ELF-1 (cell line): ENCODE results near the gene EXOC4.

ENCODE experiments used
- DNase-seq: peaks from one replicate; pipeline ENCODE4 v3.0.0-alpha.2; 2016; ENCODE audit warnings: low read depth, low spot score

The EXOC4 gene

GRCh38 chr7:133361806-133362205, 108.9 kb downstream of the EXOC4 start:
- no peak for DNase-seq

GRCh38 chr7:133364959-133365690, 112.2 kb downstream of the EXOC4 start:
- DNase-seq = no peak

- DNase-seq = no peak
Measured at GRCh38 chr7:133365917-133366316, 113.0 kb downstream of the EXOC4 start.

- no peak for DNase-seq
Measured at GRCh38 chr7:133367561-133367960, 114.7 kb downstream of the EXOC4 start.

- DNase-seq = no peak
Measured at GRCh38 chr7:133369130-133369529, 116.3 kb downstream of the EXOC4 start.

- DNase-seq = no peak
Measured at GRCh38 chr7:133371616-133372015, 118.7 kb downstream of the EXOC4 start.

- no peak for DNase-seq
Measured at GRCh38 chr7:133372337-133372736, 119.5 kb downstream of the EXOC4 start.

GRCh38 chr7:133376514-133376913, 123.6 kb downstream of the EXOC4 start:
- no peak for DNase-seq

- no peak for DNase-seq
Measured at GRCh38 chr7:133381965-133382364, 129.1 kb downstream of the EXOC4 start.

GRCh38 chr7:133382775-133383559, 130.1 kb downstream of the EXOC4 start:
- no peak for DNase-seq

- peak; percentile 19 for DNase-seq
Measured at GRCh38 chr7:133386205-133386604, 133.3 kb downstream of the EXOC4 start.

GRCh38 chr7:133389727-133390126, 136.8 kb downstream of the EXOC4 start:
- no peak for DNase-seq

GRCh38 chr7:133391206-133391605, 138.3 kb downstream of the EXOC4 start:
- DNase-seq = no peak

- no peak for DNase-seq
Measured at GRCh38 chr7:133394369-133394768, 141.5 kb downstream of the EXOC4 start.

GRCh38 chr7:133395551-133395950, 142.7 kb downstream of the EXOC4 start:
- DNase-seq = no peak

- DNase-seq = no peak
Measured at GRCh38 chr7:133398506-133398905, 145.6 kb downstream of the EXOC4 start.

- DNase-seq = no peak
Measured at GRCh38 chr7:133401225-133401624, 148.3 kb downstream of the EXOC4 start.

GRCh38 chr7:133408212-133408611, 155.3 kb downstream of the EXOC4 start:
- no peak for DNase-seq

- no peak for DNase-seq
Measured at GRCh38 chr7:133409421-133409820, 156.5 kb downstream of the EXOC4 start.

- no peak for DNase-seq
Measured at GRCh38 chr7:133409966-133410365, 157.1 kb downstream of the EXOC4 start.

GRCh38 chr7:133411395-133411794, 158.5 kb downstream of the EXOC4 start:
- DNase-seq = no peak

GRCh38 chr7:133412942-133413341, 160.1 kb downstream of the EXOC4 start:
- DNase-seq = no peak

- no peak for DNase-seq
Measured at GRCh38 chr7:133419041-133419440, 166.2 kb downstream of the EXOC4 start.
